ENCODE measurements around the gene ATP11A.

Gene ATP11A

DNA sequence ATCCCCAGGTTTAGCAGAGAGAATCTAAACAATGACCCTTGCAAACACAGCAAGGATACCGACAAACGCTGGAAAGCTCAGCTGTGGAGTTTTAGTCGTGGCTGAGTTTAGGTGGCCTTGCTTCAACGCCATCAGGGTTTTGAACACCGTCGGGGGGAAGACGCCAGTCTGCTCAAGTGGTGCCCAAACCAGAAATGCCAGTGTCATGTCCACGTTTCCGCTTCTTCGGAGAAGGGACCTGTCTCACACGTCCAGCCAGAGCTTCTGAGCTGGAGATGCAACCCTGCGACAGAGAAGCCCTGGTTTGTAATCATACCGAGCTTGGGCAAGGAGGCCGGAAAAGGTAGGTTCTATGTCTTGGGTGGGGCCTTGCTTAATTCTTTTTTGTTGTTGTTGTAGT, 42.6 kb upstream of the ATP11A start:
- TF ChIP-seq, protein P1, sequence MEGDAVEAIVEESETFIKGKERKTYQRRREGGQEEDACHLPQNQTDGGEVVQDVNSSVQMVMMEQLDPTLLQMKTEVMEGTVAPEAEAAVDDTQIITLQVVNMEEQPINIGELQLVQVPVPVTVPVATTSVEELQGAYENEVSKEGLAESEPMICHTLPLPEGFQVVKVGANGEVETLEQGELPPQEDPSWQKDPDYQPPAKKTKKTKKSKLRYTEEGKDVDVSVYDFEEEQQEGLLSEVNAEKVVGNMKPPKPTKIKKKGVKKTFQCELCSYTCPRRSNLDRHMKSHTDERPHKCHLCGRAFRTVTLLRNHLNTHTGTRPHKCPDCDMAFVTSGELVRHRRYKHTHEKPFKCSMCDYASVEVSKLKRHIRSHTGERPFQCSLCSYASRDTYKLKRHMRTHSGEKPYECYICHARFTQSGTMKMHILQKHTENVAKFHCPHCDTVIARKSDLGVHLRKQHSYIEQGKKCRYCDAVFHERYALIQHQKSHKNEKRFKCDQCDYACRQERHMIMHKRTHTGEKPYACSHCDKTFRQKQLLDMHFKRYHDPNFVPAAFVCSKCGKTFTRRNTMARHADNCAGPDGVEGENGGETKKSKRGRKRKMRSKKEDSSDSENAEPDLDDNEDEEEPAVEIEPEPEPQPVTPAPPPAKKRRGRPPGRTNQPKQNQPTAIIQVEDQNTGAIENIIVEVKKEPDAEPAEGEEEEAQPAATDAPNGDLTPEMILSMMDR (IDR thresholded peaks at IDR 0.05; ENCODE audit: insufficient read depth, low read length, missing control alignments), result no peak
- POLR2A ChIA-PET, result no interaction called here
- H3K4me3 ChIP-seq (ENCODE audit: low read depth, low read length), result no peak overlapping the region
- DNase-seq (ENCODE audit: low read depth, low spot score), result no peak
- CTCF ChIA-PET, result no interaction called here

DNA sequence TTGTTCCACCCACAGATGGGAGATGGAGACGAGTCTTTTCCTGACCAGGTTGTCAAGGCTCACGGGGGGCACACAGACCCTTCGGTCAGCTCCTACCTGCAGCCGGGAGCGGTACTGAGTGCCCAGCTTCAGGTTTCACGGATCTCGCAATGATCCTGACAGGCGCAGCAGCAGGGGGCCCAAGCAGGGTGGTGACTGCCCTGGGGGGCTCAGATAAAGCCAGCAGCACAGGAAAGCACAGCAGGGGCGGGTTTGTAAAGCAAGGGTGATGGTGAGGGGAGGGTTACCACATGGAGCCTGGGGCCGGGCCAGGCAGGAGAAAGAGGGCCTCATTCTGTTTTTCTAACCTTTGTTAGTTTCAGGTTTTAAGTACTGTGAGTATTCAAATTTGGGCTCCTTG, 41.7 kb upstream of the ATP11A start:
- TF ChIP-seq, protein P1 (IDR thresholded peaks at IDR 0.05; ENCODE audit: insufficient read depth, low read length, missing control alignments), result no peak
- DNase-seq (ENCODE audit: low read depth, low spot score), result no peak
- CTCF ChIA-PET, result no interaction called here
- H3K4me3 ChIP-seq (ENCODE audit: low read depth, low read length), result no peak overlapping the region
- POLR2A ChIA-PET, result no interaction called here

DNA sequence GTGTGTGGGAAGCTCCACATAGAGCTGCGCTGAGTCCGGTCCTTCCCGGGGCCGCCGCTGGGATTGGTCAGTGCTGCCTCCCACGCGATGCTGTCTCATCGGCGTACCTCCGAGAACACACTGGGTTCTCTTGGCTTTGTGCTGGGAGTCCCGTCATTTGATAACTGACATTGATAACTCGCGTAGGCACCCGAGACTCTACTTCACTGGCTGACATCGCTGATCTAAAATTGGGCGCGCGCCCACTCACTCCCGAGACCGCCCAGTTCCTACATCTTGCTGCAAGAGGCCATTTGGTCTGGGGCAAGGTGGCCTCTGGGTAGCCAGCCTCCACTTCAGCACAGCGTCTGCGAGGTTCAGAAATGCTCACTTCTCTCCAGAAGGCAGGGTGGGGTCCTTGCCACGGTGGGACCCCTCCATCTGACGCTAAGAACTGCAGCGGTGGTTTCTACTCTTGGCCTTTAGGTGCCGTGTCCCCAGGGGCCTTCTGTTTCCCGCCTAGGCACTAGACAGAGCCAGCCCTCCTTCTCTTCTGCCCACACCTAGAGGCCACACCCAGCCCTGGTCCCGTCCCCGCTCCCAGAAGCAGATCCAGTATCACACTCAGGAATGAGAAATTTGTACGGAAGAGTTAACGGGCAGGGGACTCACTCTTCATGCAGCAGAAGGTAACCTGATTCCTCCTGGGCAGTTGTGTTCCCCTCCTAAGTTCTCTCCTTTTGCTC, 40.7 kb upstream of the ATP11A start:
- CTCF ChIA-PET, result no interaction called here
- no peak for DNase-seq (ENCODE audit: low read depth, low spot score)
- H3K4me3 ChIP-seq (ENCODE audit: low read depth, low read length), result no peak overlapping the region
- TF ChIP-seq, protein P1 (IDR thresholded peaks at IDR 0.05; ENCODE audit: insufficient read depth, low read length, missing control alignments), result no peak
- POLR2A ChIA-PET, result no interaction called here

DNA sequence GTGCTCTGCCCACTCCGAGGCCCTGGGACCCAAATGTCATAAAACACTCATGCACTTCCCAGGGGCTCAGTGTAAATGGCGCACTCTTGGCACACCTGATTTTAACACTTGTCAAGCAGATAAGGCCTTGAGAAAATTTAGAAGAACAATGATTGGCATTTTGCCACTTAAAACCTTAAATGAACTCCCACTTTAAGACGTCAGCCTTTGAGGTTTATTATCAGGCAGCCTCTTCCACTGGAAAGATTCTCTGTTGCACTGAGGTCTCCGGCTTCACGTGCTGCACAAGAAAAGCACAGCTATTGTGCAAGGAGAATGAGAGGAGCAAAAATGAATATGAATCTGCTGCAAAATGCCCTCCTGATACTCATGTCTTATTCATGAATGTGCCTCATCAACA, 38.5 kb upstream of the ATP11A start:
- ChIA-PET POLR2A (no interaction called here), CTCF (interaction anchor here (1.1 to 2.4 kb wide), 5 partner anchors 9 to 291 kb away, joined by 3 to 15 read pairs (median 4); no protein-coding TSS in a partner anchor)
- TF ChIP-seq, protein P1 (IDR thresholded peaks at IDR 0.05; ENCODE audit: insufficient read depth, low read length, missing control alignments), result no peak
- no peak for DNase-seq (ENCODE audit: low read depth, low spot score)
- H3K4me3 ChIP-seq (ENCODE audit: low read depth, low read length), result no peak overlapping the region

DNA sequence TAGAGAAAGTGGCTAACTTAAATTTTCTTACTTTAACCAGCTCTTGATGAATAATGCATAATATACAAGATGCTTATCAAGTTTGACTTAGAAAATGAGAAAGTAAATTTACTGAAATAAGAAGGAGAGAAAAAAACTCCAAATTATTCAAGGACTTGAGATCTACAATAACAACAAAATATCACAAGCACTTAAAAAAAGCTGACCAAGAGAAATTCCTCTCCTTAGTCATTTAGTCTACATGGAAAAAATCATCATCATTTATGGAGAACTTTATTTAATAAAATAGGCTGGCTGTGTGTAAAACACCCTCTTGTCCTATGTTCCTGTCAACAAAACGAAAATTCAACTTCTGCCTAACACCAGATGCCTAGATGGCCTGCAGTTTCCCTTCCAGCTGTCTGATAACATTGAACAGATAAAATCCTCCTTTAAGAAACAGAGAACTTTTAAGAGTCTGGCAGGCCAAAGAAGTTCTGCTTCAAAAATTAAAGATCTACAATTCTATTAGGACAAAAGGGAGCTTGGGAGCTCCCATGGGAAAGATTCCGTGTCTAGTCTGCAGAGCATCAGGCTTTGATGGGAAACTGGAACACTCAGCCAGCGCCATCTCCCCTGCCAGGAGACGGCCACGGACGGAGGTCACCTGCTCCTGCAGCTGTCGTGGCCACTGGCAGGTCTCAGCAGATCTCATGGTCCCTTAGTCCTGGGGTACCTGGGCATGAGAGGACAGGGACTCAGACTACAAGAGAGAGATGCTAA, 37.9 kb upstream of the ATP11A start:
- TF ChIP-seq, protein P1 (IDR thresholded peaks at IDR 0.05; ENCODE audit: insufficient read depth, low read length, missing control alignments), result no peak
- no peak for DNase-seq (ENCODE audit: low read depth, low spot score)
- ChIA-PET CTCF (interaction anchor here (0.7 to 2.4 kb wide), 8 partner anchors 10 to 291 kb away, joined by 3 to 15 read pairs (median 4); no protein-coding TSS in a partner anchor), POLR2A (no interaction called here)
- no peak overlapping the region for H3K4me3 ChIP-seq (ENCODE audit: low read depth, low read length)

DNA sequence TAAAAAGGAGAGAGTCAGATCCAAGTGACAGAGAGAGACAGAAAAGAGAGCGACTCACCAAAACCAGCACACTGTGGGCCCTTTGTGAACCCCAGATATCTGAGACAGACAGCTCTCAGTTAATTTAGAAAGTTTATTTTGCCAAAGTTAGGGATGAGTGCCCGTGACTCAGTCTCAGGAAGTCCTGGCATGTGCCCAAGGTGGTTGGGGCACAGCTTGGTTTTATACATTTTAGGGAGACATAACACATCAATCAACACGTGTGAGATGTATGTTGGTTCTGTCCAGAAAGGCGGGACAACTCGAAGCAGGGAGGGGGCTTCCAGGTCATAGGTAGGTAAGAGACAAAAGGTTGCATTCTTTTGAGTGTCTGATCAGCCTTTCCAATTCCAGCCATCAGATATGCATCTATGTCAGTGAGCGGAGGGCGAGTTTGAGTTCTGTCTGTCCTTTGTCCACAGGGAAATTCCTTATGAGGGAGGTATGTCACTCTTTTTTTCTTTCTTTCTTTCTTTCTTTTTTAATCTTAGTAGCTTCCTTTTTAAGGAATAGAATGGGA, 37.2 kb upstream of the ATP11A start:
- no peak for DNase-seq (ENCODE audit: low read depth, low spot score)
- ChIA-PET POLR2A (no interaction called here), CTCF (interaction anchor here (1.1 to 2.4 kb wide), 6 partner anchors 13 to 290 kb away, joined by 3 to 15 read pairs (median 4); no protein-coding TSS in a partner anchor)
- TF ChIP-seq, protein P1 (IDR thresholded peaks at IDR 0.05; ENCODE audit: insufficient read depth, low read length, missing control alignments), result no peak
- H3K4me3 ChIP-seq (ENCODE audit: low read depth, low read length), result no peak overlapping the region

Measured in AG04449 (cell line).